DND-41 (cell line): ENCODE measurements around the gene HIVEP2.

Experiments used
- CTCF ChIP-seq: IDR thresholded peaks from 2 replicates; pipeline ENCODE4 v1.5.1; 2012; ENCODE audit warnings: borderline replicate concordance, low read length, moderate library complexity, mild to moderate bottlenecking; ENCODE audit not compliant: poor library complexity, severe bottlenecking; ENCODE audit errors: extremely low read depth
- EZH2 ChIP-seq: IDR thresholded peaks from 3 replicates; pipeline ENCODE4 v1.6.1; 2012; ENCODE audit warnings: borderline replicate concordance, low read depth, mild to moderate bottlenecking, moderate library complexity, low read length, inconsistent platforms; ENCODE audit not compliant: severe bottlenecking

- TF ChIP-seq CTCF, result no peak
- no peak for TF ChIP-seq EZH2
Observed at GRCh38 chr6:142790257-142790656, 154.7 kb downstream of the HIVEP2 start.
